ENCODE measurements around the gene SSTR3. TPM values are rescaled to one million over a fixed set of nuclear protein-coding genes. Genes with fewer than 3 reads are reported as not detected.

Gene SSTR3
- total and polyA plus RNA-seq, 2 of the 4 experiments (the other 2 are of a cell fraction): under 0.01 to 0.07 TPM

GRCh38 chr22:37158963-37159290 is 53.4 kb downstream of the SSTR3 start:
- POLR2A ChIA-PET (ENCODE audit: unreplicated experiment): no interaction called here

More at GRCh38 chr22:37158963-37159290, 53.4 kb downstream of the SSTR3 start:
- no peak overlapping the region for H3K23ac ChIP-seq (ENCODE audit: low read depth, low read length)
- WGBS, 2 experiments (ENCODE audit: extremely low coverage in 2 of 2, insufficient read length in 1 of 2): no CpG with 5 or more reads among the region's 5 CpGs
- TF ChIP-seq ELK1 (IDR thresholded peaks at IDR 0.05; ENCODE audit: borderline replicate concordance, low read depth, low read length): no peak
- no peak for TF ChIP-seq USF2 (IDR thresholded peaks at IDR 0.05; ENCODE audit: low read depth, low read length)
- TF ChIP-seq MXI1 (IDR thresholded peaks at IDR 0.05; ENCODE audit: borderline replicate concordance, low read depth, low read length): no peak
- TF ChIP-seq MAFK (IDR thresholded peaks at IDR 0.05; ENCODE audit: low read depth, low read length): no peak
- no peak for TF ChIP-seq CHD1 (IDR thresholded peaks at IDR 0.05; ENCODE audit: low read depth, low read length)
- TF ChIP-seq POLR2A (IDR thresholded peaks at IDR 0.05; ENCODE audit: low read depth, low read length): no peak
- TF ChIP-seq FOS (IDR thresholded peaks at IDR 0.05; ENCODE audit: low read depth, low read length): no peak
- no peak for TF ChIP-seq SMC3 (IDR thresholded peaks at IDR 0.05; ENCODE audit: low read depth, low read length)
- no peak for TF ChIP-seq BHLHE40 (IDR thresholded peaks at IDR 0.05; ENCODE audit: low read depth, low read length)
- no peak for TF ChIP-seq RAD21 (IDR thresholded peaks at IDR 0.05; ENCODE audit: low read length)
- TF ChIP-seq NFE2L2 (IDR thresholded peaks at IDR 0.05; ENCODE audit: low read depth, low read length): no peak
- no peak for TF ChIP-seq RFX5 (IDR thresholded peaks at IDR 0.05; ENCODE audit: low read depth, low read length)
- H2BK15ac ChIP-seq (ENCODE audit: low read depth, low read length): no peak overlapping the region
- CTCF ChIA-PET: no interaction called here
- no peak for ATAC-seq (ENCODE audit: low read depth)
- peaks cover 2% of the 10 kb centered on the region; the same call in 1 of the 2 replicates for H3K9me1 ChIP-seq (ENCODE audit: insufficient read depth, low read length)
- no peak overlapping the region for H2AK9ac ChIP-seq (replicated peaks; ENCODE audit: low read depth, low read length, poor library complexity)
- no peaks in the 10 kb centered on the region for H4K20me1 ChIP-seq (ENCODE audit: insufficient read depth, low read length)
- peaks cover 30% of the 10 kb centered on the region for H3K27me3 ChIP-seq (ENCODE audit: control insufficient read depth, insufficient read depth, low read length)
- H2BK5ac ChIP-seq (ENCODE audit: low read depth, low read length, poor library complexity, severe bottlenecking): no peak overlapping the region
- H3K56ac ChIP-seq (ENCODE audit: extremely low read depth, insufficient read depth, low read length): no peak overlapping the region
- H4K8ac ChIP-seq (ENCODE audit: low read depth in 2 of 2, low read length in 2 of 2): no peak overlapping the region
- H4K5ac ChIP-seq (ENCODE audit: low read depth, low read length): no peak overlapping the region
- dilution Hi-C loops (cut with HindIII; ENCODE audit: low sequenced_read_pairs, unreplicated experiment): no loop called here
- H3K79me1 ChIP-seq (ENCODE audit: low read depth in 1 of 2, low read length in 2 of 2): no peaks in the 10 kb centered on the region
- H2AK5ac ChIP-seq (ENCODE audit: low read depth, low read length): no peak overlapping the region
- no peaks in the 10 kb centered on the region for H3K4me1 ChIP-seq (ENCODE audit: control insufficient read depth, insufficient read depth, low read length)
- H2AFZ ChIP-seq (replicated peaks; ENCODE audit: low read length, poor library complexity): no peak overlapping the region
- H3K9me3 ChIP-seq (ENCODE audit: control insufficient read depth, insufficient read depth, low read length): peaks cover 11% of the 10 kb centered on the region; the same call in 1 of the 2 replicates
- H3K27ac ChIP-seq (ENCODE audit: insufficient read depth, low read length): no peak overlapping the region
- intact Hi-C loops (cut with micrococcal nuclease): no loop called here
- H3K4me3 ChIP-seq (ENCODE audit: insufficient read depth, low read depth, low read length): no peak overlapping the region
- no TSS peak for BruUV-seq (replicated peaks)
- H3K9ac ChIP-seq (ENCODE audit: low read depth, low read length): no peak overlapping the region
- H3K18ac ChIP-seq (ENCODE audit: low read depth, low read length): no peak overlapping the region
- H2BK20ac ChIP-seq (ENCODE audit: low read depth, low read length): no peak overlapping the region
- H3K36me3 ChIP-seq (ENCODE audit: control insufficient read depth, insufficient read depth, low read length): no peaks in the 10 kb centered on the region
- DNase-seq: no peak
- in situ Hi-C loops (cut with MboI; ENCODE audit: low sequenced_read_pairs): no loop called here
- no peak overlapping the region for H3K14ac ChIP-seq (replicated peaks; ENCODE audit: low read depth, low read length)
- no peak overlapping the region for H4K91ac ChIP-seq (ENCODE audit: insufficient read depth, low read depth, low read length)
- H3K4ac ChIP-seq (ENCODE audit: low read depth, low read length): no peak overlapping the region
- no peak overlapping the region for H3K4me2 ChIP-seq (ENCODE audit: low read depth, low read length)
- H2BK120ac ChIP-seq (ENCODE audit: low read depth, low read length): no peak overlapping the region
